ENCODE results near the gene CDON. TPM values are rescaled to one million over a fixed set of nuclear protein-coding genes. Genes with fewer than 3 reads are reported as not detected.

CDON gene
- total RNA-seq, 6 experiments from 2014 or later = 1.3 to 2.0 (median 1.9) TPM

GRCh38 chr11:125954123-125954944, 108.3 kb downstream of the CDON start:
- Mint-ChIP-seq H3K4me1 (ENCODE audit: low read depth) (no peaks in the 10 kb centered on the region), H3K27ac (no peak overlapping the region), H3K27me3 (ENCODE audit: insufficient read depth) (peaks cover 30% of the 10 kb centered on the region), H3K9me3 (no peaks in the 10 kb centered on the region), H3K36me3 (ENCODE audit: low read depth) (no peaks in the 10 kb centered on the region), H3K4me3 (no peak overlapping the region)
- TF ChIP-seq CTCF (IDR thresholded peaks at IDR 0.05) = no peak
- no peak for DNase-seq

GRCh38 chr11:125953401-125953935, 109.2 kb downstream of the CDON start:
- no peak for DNase-seq
- H3K27me3 Mint-ChIP-seq (ENCODE audit: insufficient read depth) = peaks cover 33% of the 10 kb centered on the region
- no peak overlapping the region for H3K27ac Mint-ChIP-seq
- no peaks in the 10 kb centered on the region for H3K4me1 Mint-ChIP-seq (ENCODE audit: low read depth)
- no peak for TF ChIP-seq CTCF (IDR thresholded peaks at IDR 0.05)
- no peaks in the 10 kb centered on the region for H3K9me3 Mint-ChIP-seq
- H3K4me3 Mint-ChIP-seq = no peak overlapping the region
- H3K36me3 Mint-ChIP-seq (ENCODE audit: low read depth) = no peaks in the 10 kb centered on the region

GRCh38 chr11:125952973-125953372, 109.7 kb downstream of the CDON start:
- Mint-ChIP-seq H3K4me1 (ENCODE audit: low read depth) (no peaks in the 10 kb centered on the region), H3K36me3 (ENCODE audit: low read depth) (no peaks in the 10 kb centered on the region), H3K27me3 (ENCODE audit: insufficient read depth) (peaks cover 33% of the 10 kb centered on the region), H3K27ac (no peak overlapping the region), H3K4me3 (no peak overlapping the region), H3K9me3 (no peaks in the 10 kb centered on the region)
- no peak for TF ChIP-seq CTCF (IDR thresholded peaks at IDR 0.05)
- no peak for DNase-seq

GRCh38 chr11:125952559-125952958, 110.1 kb downstream of the CDON start:
- Mint-ChIP-seq H3K4me1 (ENCODE audit: low read depth) (no peaks in the 10 kb centered on the region), H3K27me3 (ENCODE audit: insufficient read depth) (peaks cover 33% of the 10 kb centered on the region), H3K4me3 (no peak overlapping the region), H3K9me3 (no peaks in the 10 kb centered on the region), H3K27ac (no peak overlapping the region), H3K36me3 (ENCODE audit: low read depth) (no peaks in the 10 kb centered on the region)
- no peak for TF ChIP-seq CTCF (IDR thresholded peaks at IDR 0.05)
- DNase-seq = no peak

GRCh38 chr11:125951731-125952130, 110.9 kb downstream of the CDON start:
- no peaks in the 10 kb centered on the region for H3K9me3 Mint-ChIP-seq

More at GRCh38 chr11:125951731-125952130, 110.9 kb downstream of the CDON start:
- Mint-ChIP-seq H3K27me3 (ENCODE audit: insufficient read depth) (peaks cover 33% of the 10 kb centered on the region), H3K27ac (no peak overlapping the region), H3K4me1 (ENCODE audit: low read depth) (no peaks in the 10 kb centered on the region), H3K4me3 (no peak overlapping the region), H3K36me3 (ENCODE audit: low read depth) (no peaks in the 10 kb centered on the region)
- no peak for DNase-seq
- no peak for TF ChIP-seq CTCF (IDR thresholded peaks at IDR 0.05)

Measured in HFFc6 (cell line).